ENCODE measurements around the gene PDSS2.

DNA sequence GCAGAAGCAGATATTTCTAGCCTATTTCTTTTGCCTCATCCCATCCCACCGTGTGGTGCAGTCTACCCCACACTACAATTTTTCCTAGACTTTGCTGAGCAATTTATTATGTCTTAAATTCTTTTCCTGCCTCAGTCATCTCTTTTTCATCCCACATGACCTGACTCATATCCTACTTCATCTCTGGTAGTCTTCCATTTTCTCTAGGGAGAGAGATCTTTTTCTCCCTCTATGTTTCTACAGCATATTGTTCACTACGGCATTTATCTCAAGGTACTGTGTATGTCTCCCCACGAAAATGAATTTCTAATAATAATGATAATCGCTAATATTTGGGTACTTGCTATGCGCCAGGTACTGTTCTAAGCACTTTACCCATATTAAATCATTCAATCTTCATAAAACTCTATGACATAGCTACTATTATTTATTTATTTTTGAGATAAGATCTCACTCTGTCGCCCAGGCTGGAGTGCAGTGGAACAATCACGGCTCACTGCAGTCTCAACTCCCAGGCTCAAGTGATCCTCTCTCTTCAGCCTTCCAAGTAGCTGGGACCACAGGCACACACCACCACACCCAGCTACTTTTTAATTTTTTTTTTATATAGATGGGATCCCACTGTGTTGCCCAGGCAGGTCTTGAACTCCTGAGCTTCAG is 15.6 kb downstream of the PDSS2 start:
- TF ChIP-seq, protein P1, sequence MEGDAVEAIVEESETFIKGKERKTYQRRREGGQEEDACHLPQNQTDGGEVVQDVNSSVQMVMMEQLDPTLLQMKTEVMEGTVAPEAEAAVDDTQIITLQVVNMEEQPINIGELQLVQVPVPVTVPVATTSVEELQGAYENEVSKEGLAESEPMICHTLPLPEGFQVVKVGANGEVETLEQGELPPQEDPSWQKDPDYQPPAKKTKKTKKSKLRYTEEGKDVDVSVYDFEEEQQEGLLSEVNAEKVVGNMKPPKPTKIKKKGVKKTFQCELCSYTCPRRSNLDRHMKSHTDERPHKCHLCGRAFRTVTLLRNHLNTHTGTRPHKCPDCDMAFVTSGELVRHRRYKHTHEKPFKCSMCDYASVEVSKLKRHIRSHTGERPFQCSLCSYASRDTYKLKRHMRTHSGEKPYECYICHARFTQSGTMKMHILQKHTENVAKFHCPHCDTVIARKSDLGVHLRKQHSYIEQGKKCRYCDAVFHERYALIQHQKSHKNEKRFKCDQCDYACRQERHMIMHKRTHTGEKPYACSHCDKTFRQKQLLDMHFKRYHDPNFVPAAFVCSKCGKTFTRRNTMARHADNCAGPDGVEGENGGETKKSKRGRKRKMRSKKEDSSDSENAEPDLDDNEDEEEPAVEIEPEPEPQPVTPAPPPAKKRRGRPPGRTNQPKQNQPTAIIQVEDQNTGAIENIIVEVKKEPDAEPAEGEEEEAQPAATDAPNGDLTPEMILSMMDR (IDR thresholded peaks at IDR 0.05) = no peak
- no peak for TF ChIP-seq POLR2A (IDR thresholded peaks at IDR 0.05)

All from heart left ventricle (tissue), 13 donors.